ENCODE results near the gene HCFC2.

GRCh38 chr12:104131609-104132008, 67.3 kb downstream of the HCFC2 start:
- TF ChIP-seq CTCF (optimal IDR thresholded peaks at IDR 0.05 in 1 of 3, IDR thresholded peaks at IDR 0.05 in 1 of 3, conservative IDR thresholded peaks at IDR 0.05 in 1 of 3; ENCODE audit: extremely low read depth in 1 of 3, insufficient read depth in 2 of 3, low read length in 3 of 3) (no peak), EZH2 (IDR thresholded peaks at IDR 0.05; ENCODE audit: low read length) (no peak)

All from keratinocyte (primary cell).